ENCODE data around the gene AHCY. TPM values are rescaled to one million over a fixed set of nuclear protein-coding genes. Genes with fewer than 3 reads are reported as not detected.

AHCY gene
- total and polyA plus RNA-seq, 2 of the 4 experiments (the other 2 are of a cell fraction), result 138 to 210 TPM

GRCh38 chr20:34312544-34313217 lies 9.5 kb upstream of the AHCY start:
- Histone ChIP-seq H2BK5ac (ENCODE audit: low read depth, low read length, poor library complexity, severe bottlenecking) (no peak overlapping the region), H3K4me1 (ENCODE audit: control insufficient read depth, insufficient read depth, low read length) (peaks cover 4% of the 10 kb centered on the region), H3K56ac (ENCODE audit: extremely low read depth, insufficient read depth, low read length) (no peak overlapping the region), H4K20me1 (ENCODE audit: insufficient read depth, low read length) (no peaks in the 10 kb centered on the region), H2BK15ac (ENCODE audit: low read depth, low read length) (no peak overlapping the region), H2BK20ac (ENCODE audit: low read depth, low read length) (peak overlapping the region; percentile 44; the same call in 1 of the 2 replicates), H4K8ac (ENCODE audit: low read depth in 2 of 2, low read length in 2 of 2) (peak overlapping the region in 1 of 2 experiments; percentile 72; a peak in 2 of 4 replicates), H3K79me1 (ENCODE audit: low read depth in 1 of 2, low read length in 2 of 2) (0 out of 4 replicates have a peak, but pooled peaks cover 0 to 8% of the 10 kb centered on the region in 2 experiments), H3K4ac (ENCODE audit: low read depth, low read length) (no peak overlapping the region), H3K4me3 (ENCODE audit: insufficient read depth, low read depth, low read length) (peak overlapping the region; percentile 17; the same call in 1 of the 2 replicates), H4K5ac (ENCODE audit: low read depth, low read length) (no peak overlapping the region), H3K36me3 (ENCODE audit: control insufficient read depth, insufficient read depth, low read length) (no peaks in the 10 kb centered on the region), H3K27me3 (ENCODE audit: control insufficient read depth, insufficient read depth, low read length) (no peaks in the 10 kb centered on the region), H3K18ac (ENCODE audit: low read depth, low read length) (no peak overlapping the region), H2BK120ac (ENCODE audit: low read depth, low read length) (no peak overlapping the region), H3K27ac (ENCODE audit: insufficient read depth, low read length) (no peak overlapping the region), H3K23ac (ENCODE audit: low read depth, low read length) (no peak overlapping the region), H3K9me1 (ENCODE audit: insufficient read depth, low read length) (peaks cover 11% of the 10 kb centered on the region), H2AFZ (replicated peaks; ENCODE audit: low read length, poor library complexity) (peak overlapping the region; percentile 66), H2AK9ac (replicated peaks; ENCODE audit: low read depth, low read length, poor library complexity) (no peak overlapping the region), H3K14ac (replicated peaks; ENCODE audit: low read depth, low read length) (no peak overlapping the region), H2AK5ac (ENCODE audit: low read depth, low read length) (0 out of 2 replicates have a peak overlapping the region, but pooled peaks have one; percentile 29), H3K9me3 (ENCODE audit: control insufficient read depth, insufficient read depth, low read length) (no peaks in the 10 kb centered on the region), H4K91ac (ENCODE audit: insufficient read depth, low read depth, low read length) (peak overlapping the region; percentile 35; the same call in 1 of the 2 replicates), H3K9ac (ENCODE audit: low read depth, low read length) (no peak overlapping the region), H3K4me2 (ENCODE audit: low read depth, low read length) (peak overlapping the region; percentile 86)
- dilution Hi-C loops (cut with HindIII; ENCODE audit: low sequenced_read_pairs, unreplicated experiment), result no loop called here
- WGBS, 2 experiments (ENCODE audit: extremely low coverage in 2 of 2, insufficient read length in 1 of 2), result 6% methylated on average over 3 of the region's 14 CpGs; no CpG with 5 or more reads in 1 of the 2 experiments
- ATAC-seq (ENCODE audit: low read depth), result peak; percentile 97
- intact Hi-C loops (cut with micrococcal nuclease), result loop anchor here (2.0 to 5.0 kb wide), 8 partner anchors 50 to 456 kb away; partner anchors contain the start of gene ITCH
- BruUV-seq (replicated peaks), result no TSS peak
- POLR2A ChIA-PET (ENCODE audit: unreplicated experiment), result no interaction called here
- in situ Hi-C loops (cut with MboI; ENCODE audit: low sequenced_read_pairs), result loop anchor here (5.0 to 10.0 kb wide), 2 partner anchors 162 to 205 kb away; partner anchors contain the start of gene DYNLRB1
- CTCF ChIA-PET, result interaction anchor here (0.6 to 2.8 kb wide), 43 partner anchors 9 to 628 kb away, joined by 3 to 24 read pairs (median 5); partner anchors contain the start of genes AHCY, DYNLRB1 and ITCH
- DNase-seq, result peak; percentile 81
- TF ChIP-seq MAZ (IDR thresholded peaks at IDR 0.05; ENCODE audit: borderline replicate concordance, low read depth, low read length) (peak; percentile 54; the same call in 1 of the 2 replicates), POLR2A (IDR thresholded peaks at IDR 0.05; ENCODE audit: low read depth, low read length) (peak; percentile 63; the same call in 1 of the 2 replicates), MAFK (IDR thresholded peaks at IDR 0.05; ENCODE audit: low read depth, low read length) (0 out of 2 replicates have a peak, but pooled peaks have one; percentile 29), CEBPB (IDR thresholded peaks at IDR 0.05; ENCODE audit: low read depth, low read length) (no peak), USF2 (IDR thresholded peaks at IDR 0.05; ENCODE audit: low read depth, low read length) (no peak), MXI1 (IDR thresholded peaks at IDR 0.05; ENCODE audit: borderline replicate concordance, low read depth, low read length) (no peak), ELK1 (IDR thresholded peaks at IDR 0.05; ENCODE audit: borderline replicate concordance, low read depth, low read length) (no peak), CTCF (conservative IDR thresholded peaks at IDR 0.05; ENCODE audit: low read depth, low read length) (peak; percentile 100; the same call in 1 of the 2 replicates), RFX5 (IDR thresholded peaks at IDR 0.05; ENCODE audit: low read depth, low read length) (no peak), BHLHE40 (IDR thresholded peaks at IDR 0.05; ENCODE audit: low read depth, low read length) (no peak), RCOR1 (IDR thresholded peaks at IDR 0.05; ENCODE audit: insufficient replicate concordance, low read length) (no peak), FOS (IDR thresholded peaks at IDR 0.05; ENCODE audit: low read depth, low read length) (no peak), RAD21 (IDR thresholded peaks at IDR 0.05; ENCODE audit: low read length) (peak; percentile 100)

Measured in IMR-90 (cell line).